HepG2 (cell line): ENCODE results near the gene SEC63. TPM values are rescaled to one million over a fixed set of nuclear protein-coding genes. Genes with fewer than 3 reads are reported as not detected.

Experiments used
- ADNP ChIP-seq: sonication (generic); formaldehyde crosslinking; IDR thresholded peaks from 2 replicates; pipeline ENCODE4 v1.4.0; 2020; ENCODE audit warnings: missing genetic modification reagents
- FOXC1 ChIP-seq: sonication (generic); formaldehyde crosslinking; IDR thresholded peaks from 2 replicates; pipeline ENCODE4 v1.8.0; 2022; ENCODE audit warnings: mild to moderate bottlenecking, missing genetic modification reagents, borderline replicate concordance
- FOXK1 ChIP-seq: sonication (generic); formaldehyde crosslinking; IDR thresholded peaks from 2 replicates; pipeline ENCODE4 v1.4.0; 2020; ENCODE audit warnings: low read depth, missing genetic modification reagents, borderline replicate concordance
- HDAC1 ChIP-seq: sonication (generic); formaldehyde crosslinking; IDR thresholded peaks from 2 replicates; pipeline ENCODE4 v1.5.1; 2020; ENCODE audit warnings: mild to moderate bottlenecking, missing genetic modification reagents
- HDAC2 ChIP-seq: sonication (generic); formaldehyde crosslinking; IDR thresholded peaks from 2 replicates; pipeline ENCODE4 v1.4.0; 2020; ENCODE audit warnings: missing genetic modification reagents
- YEATS2 ChIP-seq: sonication (generic); formaldehyde crosslinking; IDR thresholded peaks from 2 replicates; pipeline ENCODE4 v1.4.0; 2020; ENCODE audit warnings: missing genetic modification reagents, borderline replicate concordance
- ZBTB46 ChIP-seq: sonication (generic); formaldehyde crosslinking; IDR thresholded peaks from 2 replicates; pipeline ENCODE4 v1.4.0; 2020; ENCODE audit warnings: mild to moderate bottlenecking, missing genetic modification reagents, borderline replicate concordance
- ZNF12 ChIP-seq: sonication (generic); formaldehyde crosslinking; IDR thresholded peaks from 2 replicates; pipeline ENCODE4 v1.5.0; 2020; ENCODE audit warnings: missing genetic modification reagents
- ZNF205 ChIP-seq: IDR thresholded peaks from 2 replicates; pipeline ENCODE4 v1.6.1; 2018; ENCODE audit warnings: missing biosample characterization, missing genetic modification reagents
- ZNF235 ChIP-seq: sonication (generic); formaldehyde crosslinking; IDR thresholded peaks from 2 replicates; pipeline ENCODE4 v1.8.1; 2023; ENCODE audit warnings: mild to moderate bottlenecking, missing genetic modification reagents, borderline replicate concordance
- ZNF709 ChIP-seq: sonication (generic); formaldehyde crosslinking; IDR thresholded peaks from 2 replicates; pipeline ENCODE4 v1.5.0; 2020; ENCODE audit warnings: mild to moderate bottlenecking, missing genetic modification reagents
- ZNF83 ChIP-seq: sonication (generic); formaldehyde crosslinking; IDR thresholded peaks from 2 replicates; pipeline ENCODE4 v1.4.0; 2020; ENCODE audit warnings: missing genetic modification reagents, mild to moderate bottlenecking, borderline replicate concordance
- ZSCAN9 ChIP-seq: IDR thresholded peaks from 2 replicates; pipeline ENCODE4 v1.6.1; 2016; ENCODE audit warnings: borderline replicate concordance
- polyA plus RNA-seq, 8 experiments: library from polyadenylated mRNA; depleted of rRNA in 3 of 8; stranded (reverse) in 7 of 8; unstranded in 1 of 8; fragments of >200 nt; fragmentation: Illumina TruSeq in 4 of 8; extraction: Trizol in 4 of 8; gene quantifications; 2 replicates each; pipeline versions ENCODE4 v1.2.1 to v1.2.3, GENCODE V29; 2011 to 2016; ENCODE audit warnings: low read depth in 4 of 8, missing spikeins in 1 of 8, mixed read lengths in 1 of 8; ENCODE audit not compliant: insufficient read depth in 1 of 8
- total RNA-seq, 5 experiments: library from RNA; depleted of rRNA; stranded (reverse); fragments of >200 nt; fragmentation: Illumina TruSeq; extraction: Trizol; gene quantifications; 2 replicates each; pipeline ENCODE4 v1.2.3, GENCODE V29; 2016; ENCODE audit warnings: low read depth in 1 of 5
- TF ChIP-seq, protein P1 (sequence below): IDR thresholded peaks from 2 replicates; pipeline ENCODE4 v1.4.0; 2020; ENCODE audit warnings: mild to moderate bottlenecking, missing genetic modification reagents
- TF ChIP-seq, protein P2 (sequence below): sonication (generic); formaldehyde crosslinking; IDR thresholded peaks from 2 replicates; pipeline ENCODE4 v1.8.0; 2022; ENCODE audit warnings: missing genetic modification reagents, mild to moderate bottlenecking, moderate library complexity, borderline replicate concordance
- TF ChIP-seq, protein P3 (sequence below): IDR thresholded peaks from 2 replicates; pipeline ENCODE4 v1.6.1; 2012; ENCODE audit warnings: low read length, improper control_type of control experiment

SEC63 gene
- total and polyA plus RNA-seq, 2 of the 13 experiments (the other 11 are each of a cell fraction or from before 2014, with no cell fraction given): 20.2 to 45.9 TPM

GRCh38 chr6:107957909-107958688 is at the start of gene SEC63 (continued):
- TF ChIP-seq ZNF709 (CRISPR knock-in tag) (peak; percentile 81; the same call in 1 of the 2 replicates), FOXC1 (CRISPR knock-in tag) (0 out of 2 replicates have a peak, but pooled peaks have one; percentile 42), ZBTB46 (CRISPR knock-in tag) (no peak), HDAC1 (CRISPR knock-in tag) (0 out of 2 replicates have a peak, but pooled peaks have one; percentile 51), ZNF83 (0 out of 2 replicates have a peak, but pooled peaks have one; percentile 68), ZNF205 (CRISPR knock-in tag) (0 out of 2 replicates have a peak, but pooled peaks have one; percentile 17), ZSCAN9 (CRISPR knock-in tag) (peak; percentile 64; the same call in 1 of the 2 replicates), ZNF235 (CRISPR knock-in tag) (no peak), HDAC2 (CRISPR knock-in tag) (peak; percentile 50; the same call in 1 of the 2 replicates), ADNP (CRISPR knock-in tag) (no peak), FOXK1 (CRISPR knock-in tag) (no peak), ZNF12 (no peak), YEATS2 (CRISPR knock-in tag) (peak; percentile 63; the same call in 1 of the 2 replicates)
- TF ChIP-seq, protein P1, sequence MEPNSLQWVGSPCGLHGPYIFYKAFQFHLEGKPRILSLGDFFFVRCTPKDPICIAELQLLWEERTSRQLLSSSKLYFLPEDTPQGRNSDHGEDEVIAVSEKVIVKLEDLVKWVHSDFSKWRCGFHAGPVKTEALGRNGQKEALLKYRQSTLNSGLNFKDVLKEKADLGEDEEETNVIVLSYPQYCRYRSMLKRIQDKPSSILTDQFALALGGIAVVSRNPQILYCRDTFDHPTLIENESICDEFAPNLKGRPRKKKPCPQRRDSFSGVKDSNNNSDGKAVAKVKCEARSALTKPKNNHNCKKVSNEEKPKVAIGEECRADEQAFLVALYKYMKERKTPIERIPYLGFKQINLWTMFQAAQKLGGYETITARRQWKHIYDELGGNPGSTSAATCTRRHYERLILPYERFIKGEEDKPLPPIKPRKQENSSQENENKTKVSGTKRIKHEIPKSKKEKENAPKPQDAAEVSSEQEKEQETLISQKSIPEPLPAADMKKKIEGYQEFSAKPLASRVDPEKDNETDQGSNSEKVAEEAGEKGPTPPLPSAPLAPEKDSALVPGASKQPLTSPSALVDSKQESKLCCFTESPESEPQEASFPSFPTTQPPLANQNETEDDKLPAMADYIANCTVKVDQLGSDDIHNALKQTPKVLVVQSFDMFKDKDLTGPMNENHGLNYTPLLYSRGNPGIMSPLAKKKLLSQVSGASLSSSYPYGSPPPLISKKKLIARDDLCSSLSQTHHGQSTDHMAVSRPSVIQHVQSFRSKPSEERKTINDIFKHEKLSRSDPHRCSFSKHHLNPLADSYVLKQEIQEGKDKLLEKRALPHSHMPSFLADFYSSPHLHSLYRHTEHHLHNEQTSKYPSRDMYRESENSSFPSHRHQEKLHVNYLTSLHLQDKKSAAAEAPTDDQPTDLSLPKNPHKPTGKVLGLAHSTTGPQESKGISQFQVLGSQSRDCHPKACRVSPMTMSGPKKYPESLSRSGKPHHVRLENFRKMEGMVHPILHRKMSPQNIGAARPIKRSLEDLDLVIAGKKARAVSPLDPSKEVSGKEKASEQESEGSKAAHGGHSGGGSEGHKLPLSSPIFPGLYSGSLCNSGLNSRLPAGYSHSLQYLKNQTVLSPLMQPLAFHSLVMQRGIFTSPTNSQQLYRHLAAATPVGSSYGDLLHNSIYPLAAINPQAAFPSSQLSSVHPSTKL: peak; percentile 48
- TF ChIP-seq, protein P2, sequence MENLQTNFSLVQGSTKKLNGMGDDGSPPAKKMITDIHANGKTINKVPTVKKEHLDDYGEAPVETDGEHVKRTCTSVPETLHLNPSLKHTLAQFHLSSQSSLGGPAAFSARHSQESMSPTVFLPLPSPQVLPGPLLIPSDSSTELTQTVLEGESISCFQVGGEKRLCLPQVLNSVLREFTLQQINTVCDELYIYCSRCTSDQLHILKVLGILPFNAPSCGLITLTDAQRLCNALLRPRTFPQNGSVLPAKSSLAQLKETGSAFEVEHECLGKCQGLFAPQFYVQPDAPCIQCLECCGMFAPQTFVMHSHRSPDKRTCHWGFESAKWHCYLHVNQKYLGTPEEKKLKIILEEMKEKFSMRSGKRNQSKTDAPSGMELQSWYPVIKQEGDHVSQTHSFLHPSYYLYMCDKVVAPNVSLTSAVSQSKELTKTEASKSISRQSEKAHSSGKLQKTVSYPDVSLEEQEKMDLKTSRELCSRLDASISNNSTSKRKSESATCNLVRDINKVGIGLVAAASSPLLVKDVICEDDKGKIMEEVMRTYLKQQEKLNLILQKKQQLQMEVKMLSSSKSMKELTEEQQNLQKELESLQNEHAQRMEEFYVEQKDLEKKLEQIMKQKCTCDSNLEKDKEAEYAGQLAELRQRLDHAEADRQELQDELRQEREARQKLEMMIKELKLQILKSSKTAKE (CRISPR knock-in tag): peak; percentile 39; the same call in 1 of the 2 replicates
- TF ChIP-seq, protein P3, sequence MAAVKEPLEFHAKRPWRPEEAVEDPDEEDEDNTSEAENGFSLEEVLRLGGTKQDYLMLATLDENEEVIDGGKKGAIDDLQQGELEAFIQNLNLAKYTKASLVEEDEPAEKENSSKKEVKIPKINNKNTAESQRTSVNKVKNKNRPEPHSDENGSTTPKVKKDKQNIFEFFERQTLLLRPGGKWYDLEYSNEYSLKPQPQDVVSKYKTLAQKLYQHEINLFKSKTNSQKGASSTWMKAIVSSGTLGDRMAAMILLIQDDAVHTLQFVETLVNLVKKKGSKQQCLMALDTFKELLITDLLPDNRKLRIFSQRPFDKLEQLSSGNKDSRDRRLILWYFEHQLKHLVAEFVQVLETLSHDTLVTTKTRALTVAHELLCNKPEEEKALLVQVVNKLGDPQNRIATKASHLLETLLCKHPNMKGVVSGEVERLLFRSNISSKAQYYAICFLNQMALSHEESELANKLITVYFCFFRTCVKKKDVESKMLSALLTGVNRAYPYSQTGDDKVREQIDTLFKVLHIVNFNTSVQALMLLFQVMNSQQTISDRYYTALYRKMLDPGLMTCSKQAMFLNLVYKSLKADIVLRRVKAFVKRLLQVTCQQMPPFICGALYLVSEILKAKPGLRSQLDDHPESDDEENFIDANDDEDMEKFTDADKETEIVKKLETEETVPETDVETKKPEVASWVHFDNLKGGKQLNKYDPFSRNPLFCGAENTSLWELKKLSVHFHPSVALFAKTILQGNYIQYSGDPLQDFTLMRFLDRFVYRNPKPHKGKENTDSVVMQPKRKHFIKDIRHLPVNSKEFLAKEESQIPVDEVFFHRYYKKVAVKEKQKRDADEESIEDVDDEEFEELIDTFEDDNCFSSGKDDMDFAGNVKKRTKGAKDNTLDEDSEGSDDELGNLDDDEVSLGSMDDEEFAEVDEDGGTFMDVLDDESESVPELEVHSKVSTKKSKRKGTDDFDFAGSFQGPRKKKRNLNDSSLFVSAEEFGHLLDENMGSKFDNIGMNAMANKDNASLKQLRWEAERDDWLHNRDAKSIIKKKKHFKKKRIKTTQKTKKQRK: no peak
